Measurements from ENCODE around the gene RICTOR. TPM values are rescaled to one million over a fixed set of nuclear protein-coding genes. Genes with fewer than 3 reads are reported as not detected.

RICTOR gene
- total and polyA plus RNA-seq, 9 of the 15 experiments (the other 6 are each of a cell fraction or from before 2014, with no cell fraction given): 13.9 to 46.6 (median 22.6) TPM

DNA sequence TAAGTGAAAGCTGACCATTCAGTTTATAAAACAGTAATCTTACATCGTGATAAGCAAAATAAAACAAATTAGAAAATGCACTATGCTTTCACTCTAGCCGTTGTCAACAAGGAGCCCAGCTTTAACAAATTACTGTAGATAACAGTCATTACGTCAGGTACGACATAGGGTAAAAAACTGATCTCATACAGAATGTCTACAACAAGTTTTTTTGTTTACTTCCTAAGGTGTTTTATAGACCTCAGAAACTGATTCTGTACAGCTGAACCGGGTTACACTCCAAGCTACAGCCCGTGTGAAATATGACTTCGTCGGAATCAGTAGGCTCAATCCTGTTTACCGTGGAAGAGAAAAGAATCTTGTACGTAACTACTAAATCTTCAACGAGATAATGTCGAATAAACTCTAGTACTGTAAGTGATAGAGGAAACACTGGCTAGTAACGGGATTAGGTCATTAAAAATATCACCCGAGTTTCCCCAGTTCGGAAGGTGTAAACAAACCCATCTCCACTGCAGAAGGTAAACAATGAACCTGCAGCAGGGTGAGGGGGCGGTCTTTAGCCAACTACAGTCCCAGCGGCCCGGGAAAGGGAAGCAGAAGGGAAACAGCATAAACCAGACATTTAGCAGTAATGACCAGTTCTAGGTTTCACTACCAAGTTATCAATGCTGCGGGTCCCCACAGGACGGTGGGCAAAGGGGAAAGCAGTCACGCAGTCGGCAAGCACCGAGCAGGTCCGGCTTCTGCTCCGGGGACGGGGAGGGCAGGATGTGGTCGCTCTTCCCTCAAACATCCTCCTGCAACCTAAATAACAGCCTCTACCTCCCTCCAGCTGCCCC, 1.1 kb downstream of the RICTOR start (continued):
- TF ChIP-seq, protein P1, sequence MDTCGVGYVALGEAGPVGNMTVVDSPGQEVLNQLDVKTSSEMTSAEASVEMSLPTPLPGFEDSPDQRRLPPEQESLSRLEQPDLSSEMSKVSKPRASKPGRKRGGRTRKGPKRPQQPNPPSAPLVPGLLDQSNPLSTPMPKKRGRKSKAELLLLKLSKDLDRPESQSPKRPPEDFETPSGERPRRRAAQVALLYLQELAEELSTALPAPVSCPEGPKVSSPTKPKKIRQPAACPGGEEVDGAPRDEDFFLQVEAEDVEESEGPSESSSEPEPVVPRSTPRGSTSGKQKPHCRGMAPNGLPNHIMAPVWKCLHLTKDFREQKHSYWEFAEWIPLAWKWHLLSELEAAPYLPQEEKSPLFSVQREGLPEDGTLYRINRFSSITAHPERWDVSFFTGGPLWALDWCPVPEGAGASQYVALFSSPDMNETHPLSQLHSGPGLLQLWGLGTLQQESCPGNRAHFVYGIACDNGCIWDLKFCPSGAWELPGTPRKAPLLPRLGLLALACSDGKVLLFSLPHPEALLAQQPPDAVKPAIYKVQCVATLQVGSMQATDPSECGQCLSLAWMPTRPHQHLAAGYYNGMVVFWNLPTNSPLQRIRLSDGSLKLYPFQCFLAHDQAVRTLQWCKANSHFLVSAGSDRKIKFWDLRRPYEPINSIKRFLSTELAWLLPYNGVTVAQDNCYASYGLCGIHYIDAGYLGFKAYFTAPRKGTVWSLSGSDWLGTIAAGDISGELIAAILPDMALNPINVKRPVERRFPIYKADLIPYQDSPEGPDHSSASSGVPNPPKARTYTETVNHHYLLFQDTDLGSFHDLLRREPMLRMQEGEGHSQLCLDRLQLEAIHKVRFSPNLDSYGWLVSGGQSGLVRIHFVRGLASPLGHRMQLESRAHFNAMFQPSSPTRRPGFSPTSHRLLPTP (IDR thresholded peaks at IDR 0.05; ENCODE audit: borderline replicate concordance, extremely low read depth, insufficient read length): no peak
- TF ChIP-seq SRSF7 (optimal IDR thresholded peaks at IDR 0.05; ENCODE audit: low read depth, low read length): no peak
- no peak for TF ChIP-seq MAFG (tag; conservative IDR thresholded peaks at IDR 0.05)
- no peak for TF ChIP-seq ELF2 (CRISPR knock-in tag; IDR thresholded peaks at IDR 0.05)
- no peak for TF ChIP-seq NR3C1 (CRISPR knock-in tag; IDR thresholded peaks at IDR 0.05)
- no peak for TF ChIP-seq DNMT1 (IDR thresholded peaks at IDR 0.05)
- no peak for TF ChIP-seq ZNF217 (CRISPR knock-in tag; IDR thresholded peaks at IDR 0.05)
- TF ChIP-seq RBM25 (IDR thresholded peaks at IDR 0.05; ENCODE audit: low read depth, low read length, severe bottlenecking): no peak
- 0 out of 2 replicates have a peak, but pooled peaks have one; percentile 8 for TF ChIP-seq ZNF165 (CRISPR knock-in tag; IDR thresholded peaks at IDR 0.05; ENCODE audit: borderline replicate concordance)
- TF ChIP-seq BACH1 (tag; IDR thresholded peaks at IDR 0.05): no peak
- no peak for TF ChIP-seq TARDBP (IDR thresholded peaks at IDR 0.05)
- TF ChIP-seq PHF20 (IDR thresholded peaks at IDR 0.05; ENCODE audit: partially characterized antibody): no peak
- no peak; the same call in 1 of the 2 replicates for TF ChIP-seq EP300 (IDR thresholded peaks at IDR 0.05; ENCODE audit: low read length)
- 0 out of 2 replicates have a peak, but pooled peaks have one; percentile 14 for TF ChIP-seq HLTF (IDR thresholded peaks at IDR 0.05)
- TF ChIP-seq KAT2B (IDR thresholded peaks at IDR 0.05; ENCODE audit: low read depth, low read length): no peak
- no peak for TF ChIP-seq TBL1XR1 (IDR thresholded peaks at IDR 0.05; ENCODE audit: low read length in 2 of 2)
- TF ChIP-seq, protein P2, sequence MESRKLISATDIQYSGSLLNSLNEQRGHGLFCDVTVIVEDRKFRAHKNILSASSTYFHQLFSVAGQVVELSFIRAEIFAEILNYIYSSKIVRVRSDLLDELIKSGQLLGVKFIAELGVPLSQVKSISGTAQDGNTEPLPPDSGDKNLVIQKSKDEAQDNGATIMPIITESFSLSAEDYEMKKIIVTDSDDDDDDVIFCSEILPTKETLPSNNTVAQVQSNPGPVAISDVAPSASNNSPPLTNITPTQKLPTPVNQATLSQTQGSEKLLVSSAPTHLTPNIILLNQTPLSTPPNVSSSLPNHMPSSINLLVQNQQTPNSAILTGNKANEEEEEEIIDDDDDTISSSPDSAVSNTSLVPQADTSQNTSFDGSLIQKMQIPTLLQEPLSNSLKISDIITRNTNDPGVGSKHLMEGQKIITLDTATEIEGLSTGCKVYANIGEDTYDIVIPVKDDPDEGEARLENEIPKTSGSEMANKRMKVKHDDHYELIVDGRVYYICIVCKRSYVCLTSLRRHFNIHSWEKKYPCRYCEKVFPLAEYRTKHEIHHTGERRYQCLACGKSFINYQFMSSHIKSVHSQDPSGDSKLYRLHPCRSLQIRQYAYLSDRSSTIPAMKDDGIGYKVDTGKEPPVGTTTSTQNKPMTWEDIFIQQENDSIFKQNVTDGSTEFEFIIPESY (CRISPR knock-in tag; IDR thresholded peaks at IDR 0.05): no peak
- TF ChIP-seq PML (IDR thresholded peaks at IDR 0.05; ENCODE audit: low read length): peak; percentile 60; the same call in 1 of the 2 replicates
- no peak; the same call in 1 of the 2 replicates for TF ChIP-seq CREB3 (tag; conservative IDR thresholded peaks at IDR 0.05; ENCODE audit: low read depth)
- TF ChIP-seq JUN (IDR thresholded peaks at IDR 0.05; ENCODE audit: borderline replicate concordance, low read depth, low read length): no peak
- TF ChIP-seq JUN (CRISPR knock-in tag; IDR thresholded peaks at IDR 0.05; ENCODE audit: borderline replicate concordance): no peak
- TF ChIP-seq ZNF780A (CRISPR knock-in tag; IDR thresholded peaks at IDR 0.05): 0 out of 2 replicates have a peak, but pooled peaks have one; percentile 9
- no peak for TF ChIP-seq PTRF (tag; IDR thresholded peaks at IDR 0.05)
- peak; percentile 87 for TF ChIP-seq EGR1 (conservative IDR thresholded peaks at IDR 0.05)
- no peak for TF ChIP-seq ZNF431 (CRISPR knock-in tag; IDR thresholded peaks at IDR 0.05)
